HepG2 (cell line): Measurements from ENCODE around the gene TIPIN. TPM values are rescaled to one million over a fixed set of nuclear protein-coding genes. Genes with fewer than 3 reads are reported as not detected.

ENCODE experiments used
- CEBPG ChIP-seq: IDR thresholded peaks from 2 replicates; pipeline ENCODE4 v1.6.1; 2016
- FOXK2 ChIP-seq: fragments of 450-650 bp; IDR thresholded peaks from 2 replicates; pipeline ENCODE4 v1.6.1; 2016
- RAD51 ChIP-seq: fragments of 450-650 bp; IDR thresholded peaks from 2 replicates; pipeline ENCODE4 v1.6.1; 2016; ENCODE audit warnings: borderline replicate concordance
- RFXAP ChIP-seq: sonication (generic); formaldehyde crosslinking; IDR thresholded peaks from 2 replicates; pipeline ENCODE4 v1.4.0; 2020; ENCODE audit warnings: missing genetic modification reagents, borderline replicate concordance
- ZNF30 ChIP-seq: sonication (generic); formaldehyde crosslinking; IDR thresholded peaks from 2 replicates; pipeline ENCODE4 v1.5.0; 2020; ENCODE audit warnings: mild to moderate bottlenecking, missing genetic modification reagents
- ZNF350 ChIP-seq: sonication (generic); formaldehyde crosslinking; IDR thresholded peaks from 2 replicates; pipeline ENCODE4 v1.4.0; 2020; ENCODE audit warnings: mild to moderate bottlenecking, low read depth, missing genetic modification reagents, borderline replicate concordance
- ZNF598 ChIP-seq: sonication (generic); formaldehyde crosslinking; IDR thresholded peaks from 2 replicates; pipeline ENCODE4 v1.5.1; 2020; ENCODE audit warnings: mild to moderate bottlenecking, missing genetic modification reagents, borderline replicate concordance
- ZNF780A ChIP-seq: sonication (generic); formaldehyde crosslinking; IDR thresholded peaks from 2 replicates; pipeline ENCODE4 v1.8.0; 2022; ENCODE audit warnings: mild to moderate bottlenecking, missing genetic modification reagents, moderate library complexity
- ZNF850 ChIP-seq: sonication (generic); formaldehyde crosslinking; conservative IDR thresholded peaks from 2 replicates; pipeline ENCODE4 v1.9.0; 2021; ENCODE audit warnings: mild to moderate bottlenecking, missing genetic modification reagents
- ZSCAN25 ChIP-seq: sonication (generic); formaldehyde crosslinking; IDR thresholded peaks from 2 replicates; pipeline ENCODE4 v1.8.0; 2022; ENCODE audit warnings: mild to moderate bottlenecking, missing genetic modification reagents
- polyA plus RNA-seq, 8 experiments: library from polyadenylated mRNA; depleted of rRNA in 3 of 8; stranded (reverse) in 7 of 8; unstranded in 1 of 8; fragments of >200 nt; fragmentation: Illumina TruSeq in 4 of 8; extraction: Trizol in 4 of 8; gene quantifications; 2 replicates each; pipeline versions ENCODE4 v1.2.1 to v1.2.3, GENCODE V29; 2011 to 2016; ENCODE audit warnings: low read depth in 4 of 8, missing spikeins in 1 of 8, mixed read lengths in 1 of 8; ENCODE audit not compliant: insufficient read depth in 1 of 8
- total RNA-seq, 5 experiments: library from RNA; depleted of rRNA; stranded (reverse); fragments of >200 nt; fragmentation: Illumina TruSeq; extraction: Trizol; gene quantifications; 2 replicates each; pipeline ENCODE4 v1.2.3, GENCODE V29; 2016; ENCODE audit warnings: low read depth in 1 of 5
- TF ChIP-seq, protein P1 (sequence below): sonication (generic); formaldehyde crosslinking; IDR thresholded peaks from one replicate; pipeline ENCODE4 v1.5.1; 2020; ENCODE audit warnings: mild to moderate bottlenecking, missing genetic modification reagents; ENCODE audit errors: not compliant biosample characterization
- TF ChIP-seq, protein P2 (sequence below): sonication (generic); formaldehyde crosslinking; IDR thresholded peaks from 2 replicates; pipeline ENCODE4 v1.4.0; 2020; ENCODE audit warnings: missing genetic modification reagents, mild to moderate bottlenecking, borderline replicate concordance

TIPIN gene
- total and polyA plus RNA-seq, 2 of the 13 experiments (the other 11 are each of a cell fraction or from before 2014, with no cell fraction given), result 2.7 to 28.6 TPM

DNA sequence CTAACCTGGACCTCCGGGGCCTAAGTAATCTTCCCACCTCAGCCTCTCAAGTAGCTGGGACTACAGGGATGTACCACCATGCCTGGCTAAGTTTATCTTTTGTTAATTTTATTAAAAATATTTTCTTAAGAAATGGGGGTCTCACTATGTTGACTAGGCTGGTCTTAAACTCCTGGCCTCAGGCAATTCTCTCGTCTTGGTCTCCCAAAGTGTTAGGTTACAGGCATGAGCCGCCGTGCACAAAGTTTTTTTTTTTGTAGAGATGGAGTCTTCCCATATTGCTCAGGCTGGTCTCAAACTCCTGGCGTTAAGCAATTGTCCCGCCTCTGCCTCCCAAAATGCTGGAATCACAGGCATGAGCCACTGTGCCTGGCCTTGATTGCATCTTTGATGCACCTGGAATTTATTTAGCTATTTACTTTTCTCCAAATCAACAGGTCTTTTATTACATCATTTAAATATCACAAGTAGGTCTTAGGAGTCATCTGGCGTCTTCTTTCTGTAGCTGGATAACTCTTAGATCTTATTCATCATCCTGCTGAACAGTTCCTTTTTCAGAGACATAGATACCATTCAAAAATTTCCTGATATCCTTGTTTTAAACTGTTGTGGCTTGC, 22.4 kb upstream of the TIPIN start (continued):
- TF ChIP-seq, protein P1, sequence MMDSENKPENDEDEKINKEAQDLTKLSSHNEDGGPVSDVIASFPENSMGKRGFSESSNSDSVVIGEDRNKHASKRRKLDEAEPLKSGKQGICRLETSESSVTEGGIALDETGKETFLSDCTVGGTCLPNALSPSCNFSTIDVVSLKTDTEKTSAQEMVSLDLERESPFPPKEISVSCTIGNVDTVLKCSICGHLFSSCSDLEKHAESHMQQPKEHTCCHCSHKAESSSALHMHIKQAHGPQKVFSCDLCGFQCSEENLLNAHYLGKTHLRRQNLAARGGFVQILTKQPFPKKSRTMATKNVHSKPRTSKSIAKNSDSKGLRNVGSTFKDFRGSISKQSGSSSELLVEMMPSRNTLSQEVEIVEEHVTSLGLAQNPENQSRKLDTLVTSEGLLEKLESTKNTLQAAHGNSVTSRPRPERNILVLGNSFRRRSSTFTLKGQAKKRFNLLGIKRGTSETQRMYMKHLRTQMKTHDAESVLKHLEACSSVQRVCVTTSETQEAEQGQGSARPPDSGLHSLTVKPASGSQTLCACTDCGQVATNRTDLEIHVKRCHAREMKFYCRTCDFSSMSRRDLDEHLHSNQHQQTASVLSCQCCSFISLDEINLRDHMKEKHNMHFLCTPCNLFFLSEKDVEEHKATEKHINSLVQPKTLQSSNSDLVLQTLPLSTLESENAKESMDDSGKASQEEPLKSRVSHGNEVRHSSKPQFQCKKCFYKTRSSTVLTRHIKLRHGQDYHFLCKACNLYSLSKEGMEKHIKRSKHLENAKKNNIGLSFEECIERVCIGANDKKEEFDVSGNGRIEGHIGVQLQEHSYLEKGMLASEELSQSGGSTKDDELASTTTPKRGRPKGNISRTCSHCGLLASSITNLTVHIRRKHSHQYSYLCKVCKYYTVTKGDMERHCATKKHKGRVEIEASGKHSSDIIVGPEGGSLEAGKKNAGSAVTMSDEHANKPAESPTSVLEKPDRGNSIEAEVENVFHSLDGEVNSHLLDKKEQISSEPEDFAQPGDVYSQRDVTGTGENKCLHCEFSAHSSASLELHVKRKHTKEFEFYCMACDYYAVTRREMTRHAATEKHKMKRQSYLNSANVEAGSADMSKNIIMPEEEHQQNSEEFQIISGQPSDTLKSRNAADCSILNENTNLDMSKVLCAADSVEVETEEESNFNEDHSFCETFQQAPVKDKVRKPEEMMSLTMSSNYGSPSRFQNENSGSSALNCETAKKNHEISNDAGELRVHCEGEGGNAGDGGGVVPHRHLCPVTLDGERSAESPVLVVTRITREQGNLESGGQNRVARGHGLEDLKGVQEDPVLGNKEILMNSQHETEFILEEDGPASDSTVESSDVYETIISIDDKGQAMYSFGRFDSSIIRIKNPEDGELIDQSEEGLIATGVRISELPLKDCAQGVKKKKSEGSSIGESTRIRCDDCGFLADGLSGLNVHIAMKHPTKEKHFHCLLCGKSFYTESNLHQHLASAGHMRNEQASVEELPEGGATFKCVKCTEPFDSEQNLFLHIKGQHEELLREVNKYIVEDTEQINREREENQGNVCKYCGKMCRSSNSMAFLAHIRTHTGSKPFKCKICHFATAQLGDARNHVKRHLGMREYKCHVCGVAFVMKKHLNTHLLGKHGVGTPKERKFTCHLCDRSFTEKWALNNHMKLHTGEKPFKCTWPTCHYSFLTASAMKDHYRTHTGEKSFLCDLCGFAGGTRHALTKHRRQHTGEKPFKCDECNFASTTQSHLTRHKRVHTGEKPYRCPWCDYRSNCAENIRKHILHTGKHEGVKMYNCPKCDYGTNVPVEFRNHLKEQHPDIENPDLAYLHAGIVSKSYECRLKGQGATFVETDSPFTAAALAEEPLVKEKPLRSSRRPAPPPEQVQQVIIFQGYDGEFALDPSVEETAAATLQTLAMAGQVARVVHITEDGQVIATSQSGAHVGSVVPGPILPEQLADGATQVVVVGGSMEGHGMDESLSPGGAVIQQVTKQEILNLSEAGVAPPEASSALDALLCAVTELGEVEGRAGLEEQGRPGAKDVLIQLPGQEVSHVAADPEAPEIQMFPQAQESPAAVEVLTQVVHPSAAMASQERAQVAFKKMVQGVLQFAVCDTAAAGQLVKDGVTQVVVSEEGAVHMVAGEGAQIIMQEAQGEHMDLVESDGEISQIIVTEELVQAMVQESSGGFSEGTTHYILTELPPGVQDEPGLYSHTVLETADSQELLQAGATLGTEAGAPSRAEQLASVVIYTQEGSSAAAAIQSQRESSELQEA (CRISPR knock-in tag), result no peak
- no peak for TF ChIP-seq ZSCAN25 (CRISPR knock-in tag)
- TF ChIP-seq, protein P2, sequence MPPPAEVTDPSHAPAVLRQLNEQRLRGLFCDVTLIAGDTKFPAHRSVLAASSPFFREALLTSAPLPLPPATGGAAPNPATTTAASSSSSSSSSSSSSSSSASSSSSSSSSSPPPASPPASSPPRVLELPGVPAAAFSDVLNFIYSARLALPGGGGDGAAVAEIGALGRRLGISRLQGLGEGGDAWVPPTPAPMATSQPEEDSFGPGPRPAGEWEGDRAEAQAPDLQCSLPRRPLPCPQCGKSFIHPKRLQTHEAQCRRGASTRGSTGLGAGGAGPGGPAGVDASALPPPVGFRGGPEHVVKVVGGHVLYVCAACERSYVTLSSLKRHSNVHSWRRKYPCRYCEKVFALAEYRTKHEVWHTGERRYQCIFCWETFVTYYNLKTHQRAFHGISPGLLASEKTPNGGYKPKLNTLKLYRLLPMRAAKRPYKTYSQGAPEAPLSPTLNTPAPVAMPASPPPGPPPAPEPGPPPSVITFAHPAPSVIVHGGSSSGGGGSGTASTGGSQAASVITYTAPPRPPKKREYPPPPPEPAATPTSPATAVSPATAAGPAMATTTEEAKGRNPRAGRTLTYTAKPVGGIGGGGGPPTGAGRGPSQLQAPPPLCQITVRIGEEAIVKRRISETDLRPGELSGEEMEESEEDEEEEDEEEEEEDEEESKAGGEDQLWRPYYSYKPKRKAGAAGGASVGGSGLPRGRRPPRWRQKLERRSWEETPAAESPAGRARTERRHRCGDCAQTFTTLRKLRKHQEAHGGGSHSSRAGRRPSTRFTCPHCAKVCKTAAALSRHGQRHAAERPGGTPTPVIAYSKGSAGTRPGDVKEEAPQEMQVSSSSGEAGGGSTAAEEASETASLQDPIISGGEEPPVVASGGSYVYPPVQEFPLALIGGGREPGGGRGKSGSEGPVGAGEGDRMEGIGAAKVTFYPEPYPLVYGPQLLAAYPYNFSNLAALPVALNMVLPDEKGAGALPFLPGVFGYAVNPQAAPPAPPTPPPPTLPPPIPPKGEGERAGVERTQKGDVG (CRISPR knock-in tag), result no peak
- no peak for TF ChIP-seq ZNF598 (CRISPR knock-in tag)
- no peak for TF ChIP-seq CEBPG (CRISPR knock-in tag)
- no peak for TF ChIP-seq ZNF30 (CRISPR knock-in tag)
- TF ChIP-seq ZNF350 (CRISPR knock-in tag), result no peak
- TF ChIP-seq ZNF780A (CRISPR knock-in tag), result no peak
- no peak for TF ChIP-seq ZNF850 (CRISPR knock-in tag)
- no peak for TF ChIP-seq FOXK2
- TF ChIP-seq RFXAP (CRISPR knock-in tag), result no peak
- TF ChIP-seq RAD51, result no peak
